ENCODE data around the gene MUC5B. TPM values are rescaled to one million over a fixed set of nuclear protein-coding genes. Genes with fewer than 3 reads are reported as not detected.
"Not testable (repeated sequence)": the region's sequence is repeated elsewhere in the genome, so short reads cannot be mapped to it uniquely, and the experiment has no call there.

Gene MUC5B
- total RNA-seq, 2 experiments from 2014 or later: not detected

DNA sequence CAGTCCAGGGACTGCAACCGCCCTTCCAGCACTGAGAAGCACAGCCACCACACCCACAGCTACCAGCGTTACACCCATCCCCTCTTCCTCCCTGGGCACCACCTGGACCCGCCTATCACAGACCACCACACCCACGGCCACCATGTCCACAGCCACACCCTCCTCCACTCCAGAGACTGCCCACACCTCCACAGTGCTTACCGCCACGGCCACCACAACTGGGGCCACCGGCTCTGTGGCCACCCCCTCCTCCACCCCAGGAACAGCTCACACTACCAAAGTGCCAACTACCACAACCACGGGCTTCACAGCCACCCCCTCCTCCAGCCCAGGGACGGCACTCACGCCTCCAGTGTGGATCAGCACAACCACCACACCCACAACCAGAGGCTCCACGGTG lies 19.9 kb downstream of the MUC5B start:
- POLR2A ChIA-PET, CTCF ChIA-PET: not testable (repeated sequence)

DNA sequence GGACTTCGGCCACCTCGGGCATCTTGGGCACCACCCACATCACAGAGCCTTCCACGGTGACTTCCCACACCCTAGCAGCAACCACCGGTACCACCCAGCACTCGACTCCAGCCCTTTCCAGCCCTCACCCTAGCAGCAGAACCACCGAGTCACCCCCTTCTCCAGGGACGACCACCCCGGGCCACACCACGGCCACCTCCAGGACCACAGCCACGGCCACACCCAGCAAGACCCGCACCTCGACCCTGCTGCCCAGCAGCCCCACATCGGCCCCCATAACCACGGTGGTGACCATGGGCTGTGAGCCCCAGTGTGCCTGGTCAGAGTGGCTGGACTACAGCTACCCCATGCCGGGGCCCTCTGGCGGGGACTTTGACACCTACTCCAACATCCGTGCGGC lies 20.7 kb downstream of the MUC5B start:
- POLR2A ChIA-PET, CTCF ChIA-PET: not testable (repeated sequence)

DNA sequence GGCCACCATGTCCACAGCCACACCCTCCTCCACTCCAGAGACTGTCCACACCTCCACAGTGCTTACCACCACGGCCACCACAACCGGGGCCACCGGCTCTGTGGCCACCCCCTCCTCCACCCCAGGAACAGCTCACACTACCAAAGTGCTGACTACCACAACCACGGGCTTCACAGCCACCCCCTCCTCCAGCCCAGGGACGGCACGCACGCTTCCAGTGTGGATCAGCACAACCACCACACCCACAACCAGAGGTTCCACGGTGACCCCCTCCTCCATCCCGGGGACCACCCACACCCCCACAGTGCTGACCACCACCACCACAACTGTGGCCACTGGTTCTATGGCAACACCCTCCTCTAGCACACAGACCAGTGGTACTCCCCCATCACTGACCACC lies 21.7 kb downstream of the MUC5B start:
- POLR2A ChIA-PET, CTCF ChIA-PET: not testable (repeated sequence)

DNA sequence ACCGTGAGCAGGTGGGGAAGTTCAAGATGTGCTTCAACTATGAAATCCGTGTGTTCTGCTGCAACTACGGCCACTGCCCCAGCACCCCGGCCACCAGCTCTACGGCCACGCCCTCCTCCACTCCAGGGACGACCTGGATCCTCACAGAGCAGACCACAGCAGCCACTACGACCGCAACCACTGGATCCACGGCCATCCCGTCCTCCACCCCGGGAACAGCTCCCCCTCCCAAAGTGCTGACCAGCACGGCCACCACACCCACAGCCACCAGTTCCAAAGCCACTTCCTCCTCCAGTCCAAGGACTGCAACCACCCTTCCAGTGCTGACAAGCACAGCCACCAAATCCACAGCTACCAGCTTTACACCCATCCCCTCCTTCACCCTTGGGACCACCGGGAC lies 22.9 kb downstream of the MUC5B start:
- CTCF ChIA-PET, POLR2A ChIA-PET: not testable (repeated sequence)

DNA sequence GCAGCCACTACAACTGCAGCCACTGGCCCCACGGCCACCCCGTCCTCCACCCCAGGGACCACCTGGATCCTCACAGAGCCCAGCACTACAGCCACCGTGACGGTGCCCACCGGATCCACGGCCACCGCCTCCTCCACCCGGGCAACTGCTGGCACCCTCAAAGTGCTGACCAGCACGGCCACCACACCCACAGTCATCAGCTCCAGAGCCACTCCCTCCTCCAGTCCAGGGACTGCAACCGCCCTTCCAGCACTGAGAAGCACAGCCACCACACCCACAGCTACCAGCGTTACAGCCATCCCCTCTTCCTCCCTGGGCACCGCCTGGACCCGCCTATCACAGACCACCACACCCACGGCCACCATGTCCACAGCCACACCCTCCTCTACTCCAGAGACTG lies 23.4 kb downstream of the MUC5B start:
- CTCF ChIA-PET, POLR2A ChIA-PET: not testable (repeated sequence)

DNA sequence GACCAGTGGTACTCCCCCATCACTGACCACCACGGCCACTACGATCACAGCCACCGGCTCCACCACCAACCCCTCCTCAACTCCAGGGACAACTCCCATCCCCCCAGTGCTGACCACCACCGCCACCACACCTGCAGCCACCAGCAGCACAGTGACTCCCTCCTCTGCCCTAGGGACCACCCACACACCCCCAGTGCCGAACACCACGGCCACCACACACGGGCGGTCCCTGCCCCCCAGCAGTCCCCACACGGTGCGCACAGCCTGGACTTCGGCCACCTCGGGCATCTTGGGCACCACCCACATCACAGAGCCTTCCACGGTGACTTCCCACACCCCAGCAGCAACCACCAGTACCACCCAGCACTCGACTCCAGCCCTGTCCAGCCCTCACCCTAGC lies 24.2 kb downstream of the MUC5B start:
- POLR2A ChIA-PET, CTCF ChIA-PET: not testable (repeated sequence)

DNA sequence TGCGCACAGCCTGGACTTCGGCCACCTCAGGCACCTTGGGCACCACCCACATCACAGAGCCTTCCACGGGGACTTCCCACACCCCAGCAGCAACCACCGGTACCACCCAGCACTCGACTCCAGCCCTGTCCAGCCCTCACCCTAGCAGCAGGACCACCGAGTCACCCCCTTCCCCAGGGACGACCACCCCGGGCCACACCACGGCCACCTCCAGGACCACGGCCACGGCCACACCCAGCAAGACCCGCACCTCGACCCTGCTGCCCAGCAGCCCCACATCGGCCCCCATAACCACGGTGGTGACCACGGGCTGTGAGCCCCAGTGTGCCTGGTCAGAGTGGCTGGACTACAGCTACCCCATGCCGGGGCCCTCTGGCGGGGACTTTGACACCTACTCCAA lies 26.1 kb downstream of the MUC5B start:
- CTCF ChIA-PET, POLR2A ChIA-PET: not testable (repeated sequence)

DNA sequence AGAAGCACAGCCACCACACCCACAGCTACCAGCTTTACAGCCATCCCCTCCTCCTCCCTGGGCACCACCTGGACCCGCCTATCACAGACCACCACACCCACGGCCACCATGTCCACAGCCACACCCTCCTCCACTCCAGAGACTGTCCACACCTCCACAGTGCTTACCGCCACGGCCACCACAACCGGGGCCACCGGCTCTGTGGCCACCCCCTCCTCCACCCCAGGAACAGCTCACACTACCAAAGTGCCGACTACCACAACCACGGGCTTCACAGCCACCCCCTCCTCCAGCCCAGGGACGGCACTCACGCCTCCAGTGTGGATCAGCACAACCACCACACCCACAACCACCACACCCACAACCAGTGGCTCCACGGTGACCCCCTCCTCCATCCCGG lies 27.5 kb downstream of the MUC5B start:
- CTCF ChIA-PET, POLR2A ChIA-PET: not testable (repeated sequence)

DNA sequence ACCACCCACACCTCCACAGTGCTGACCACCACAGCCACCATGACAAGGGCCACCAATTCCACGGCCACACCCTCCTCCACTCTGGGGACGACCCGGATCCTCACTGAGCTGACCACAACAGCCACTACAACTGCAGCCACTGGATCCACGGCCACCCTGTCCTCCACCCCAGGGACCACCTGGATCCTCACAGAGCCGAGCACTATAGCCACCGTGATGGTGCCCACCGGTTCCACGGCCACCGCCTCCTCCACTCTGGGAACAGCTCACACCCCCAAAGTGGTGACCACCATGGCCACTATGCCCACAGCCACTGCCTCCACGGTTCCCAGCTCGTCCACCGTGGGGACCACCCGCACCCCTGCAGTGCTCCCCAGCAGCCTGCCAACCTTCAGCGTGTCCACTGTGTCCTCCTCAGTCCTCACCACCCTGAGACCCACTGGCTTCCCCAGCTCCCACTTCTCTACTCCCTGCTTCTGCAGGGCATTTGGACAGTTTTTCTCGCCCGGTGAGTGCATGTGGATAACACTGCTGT lies 28.4 kb downstream of the MUC5B start:
- ChIA-PET CTCF (no interaction called here), POLR2A (no interaction called here)

DNA sequence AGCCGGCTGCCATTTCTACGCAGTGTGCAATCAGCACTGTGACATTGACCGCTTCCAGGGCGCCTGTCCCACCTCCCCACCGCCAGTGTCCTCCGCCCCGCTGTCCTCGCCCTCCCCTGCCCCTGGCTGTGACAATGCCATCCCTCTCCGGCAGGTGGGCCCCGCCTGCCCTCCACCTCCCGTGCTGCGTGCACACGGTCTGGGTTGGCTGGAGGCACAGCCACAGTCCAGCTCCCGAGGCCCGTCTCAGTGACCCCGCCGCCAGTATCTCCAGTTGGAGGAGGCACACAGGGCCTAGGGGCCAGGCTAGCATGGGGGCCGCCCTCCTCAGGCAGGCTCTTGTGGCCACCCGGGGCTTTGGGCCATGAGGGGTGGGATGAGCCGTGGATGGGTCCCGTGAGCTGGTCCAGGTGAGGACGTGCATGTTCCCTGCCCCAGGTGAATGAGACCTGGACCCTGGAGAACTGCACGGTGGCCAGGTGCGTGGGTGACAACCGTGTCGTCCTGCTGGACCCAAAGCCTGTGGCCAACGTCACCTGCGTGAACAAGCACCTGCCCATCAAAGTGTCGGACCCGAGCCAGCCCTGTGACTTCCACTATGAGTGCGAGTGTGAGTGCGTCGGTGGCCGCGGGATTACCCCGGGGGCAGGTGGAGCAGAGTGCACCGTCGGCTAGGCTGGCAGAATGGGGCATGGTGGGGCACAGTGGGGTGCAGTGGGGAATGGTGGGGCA lies 29.7 kb downstream of the MUC5B start:
- ChIA-PET POLR2A (no interaction called here), CTCF (no interaction called here)

DNA sequence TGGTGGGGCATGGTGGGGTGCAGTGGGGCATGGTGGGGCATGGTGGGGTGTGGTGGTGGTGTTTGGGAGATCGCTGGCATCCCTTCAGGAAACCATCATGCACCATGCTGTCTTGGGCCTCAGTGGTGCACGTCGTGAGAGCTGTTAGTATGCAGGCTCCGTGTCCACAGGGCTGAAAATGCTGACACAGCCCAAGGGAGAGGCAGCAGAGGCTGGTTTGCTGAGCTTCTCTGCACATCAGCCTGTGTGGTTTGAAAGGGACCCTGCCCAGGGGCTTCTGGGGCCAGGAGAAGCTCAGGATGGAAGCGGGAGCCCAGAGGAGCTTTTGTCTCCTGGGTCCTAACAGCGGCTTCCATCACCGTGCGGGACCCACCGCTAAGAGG lies 30.2 kb downstream of the MUC5B start:
- CTCF ChIA-PET: no interaction called here
- POLR2A ChIA-PET: no interaction called here

DNA sequence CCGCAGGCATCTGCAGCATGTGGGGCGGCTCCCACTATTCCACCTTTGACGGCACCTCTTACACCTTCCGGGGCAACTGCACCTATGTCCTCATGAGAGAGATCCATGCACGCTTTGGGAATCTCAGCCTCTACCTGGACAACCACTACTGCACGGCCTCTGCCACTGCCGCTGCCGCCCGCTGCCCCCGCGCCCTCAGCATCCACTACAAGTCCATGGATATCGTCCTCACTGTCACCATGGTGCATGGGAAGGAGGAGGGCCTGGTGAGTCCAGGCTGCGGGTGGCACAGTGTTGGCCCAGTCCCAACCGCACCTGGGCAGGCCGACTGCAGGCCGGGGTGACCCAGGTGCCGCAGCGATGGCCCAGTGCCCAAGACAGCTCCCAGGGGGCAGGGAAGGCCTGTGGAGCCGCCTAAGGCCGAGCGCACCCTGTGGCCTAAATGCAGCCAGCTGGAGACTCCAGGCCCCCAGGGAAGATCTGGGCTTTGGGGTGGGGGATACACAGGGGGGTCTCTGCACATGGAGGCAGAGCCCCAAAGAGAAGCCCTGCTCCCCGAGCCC lies 31.3 kb downstream of the MUC5B start:
- ChIA-PET CTCF (no interaction called here), POLR2A (no interaction called here)

DNA sequence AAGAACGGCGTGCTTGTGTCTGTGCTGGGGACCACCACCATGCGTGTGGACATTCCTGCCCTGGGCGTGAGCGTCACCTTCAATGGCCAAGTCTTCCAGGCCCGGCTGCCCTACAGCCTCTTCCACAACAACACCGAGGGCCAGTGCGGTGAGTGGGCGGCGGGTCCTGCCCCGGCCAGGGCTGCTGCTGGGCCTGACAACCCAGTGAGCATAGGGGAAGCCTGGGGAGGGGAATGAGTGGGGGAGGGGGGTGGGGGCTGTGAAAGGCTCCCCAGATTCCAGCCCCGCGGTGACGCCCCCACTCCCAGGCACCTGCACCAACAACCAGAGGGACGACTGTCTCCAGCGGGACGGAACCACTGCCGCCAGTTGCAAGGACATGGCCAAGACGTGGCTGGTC lies 31.9 kb downstream of the MUC5B start:
- CTCF ChIA-PET: no interaction called here
- POLR2A ChIA-PET: no interaction called here

DNA sequence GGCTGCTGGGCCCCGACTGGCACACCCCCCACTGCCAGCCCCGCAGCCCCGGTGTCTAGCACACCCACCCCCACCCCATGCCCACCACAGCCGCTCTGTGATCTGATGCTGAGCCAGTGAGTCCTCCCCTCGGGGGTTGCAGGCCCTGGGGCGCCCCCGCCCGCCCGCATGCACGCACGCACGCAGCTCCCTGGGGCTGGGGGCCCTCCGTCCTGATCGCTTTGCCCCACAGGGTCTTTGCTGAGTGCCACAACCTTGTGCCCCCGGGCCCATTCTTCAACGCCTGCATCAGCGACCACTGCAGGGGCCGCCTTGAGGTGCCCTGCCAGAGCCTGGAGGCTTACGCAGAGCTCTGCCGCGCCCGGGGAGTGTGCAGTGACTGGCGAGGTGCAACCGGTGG lies 32.3 kb downstream of the MUC5B start:
- POLR2A ChIA-PET: no interaction called here
- CTCF ChIA-PET: no interaction called here

DNA sequence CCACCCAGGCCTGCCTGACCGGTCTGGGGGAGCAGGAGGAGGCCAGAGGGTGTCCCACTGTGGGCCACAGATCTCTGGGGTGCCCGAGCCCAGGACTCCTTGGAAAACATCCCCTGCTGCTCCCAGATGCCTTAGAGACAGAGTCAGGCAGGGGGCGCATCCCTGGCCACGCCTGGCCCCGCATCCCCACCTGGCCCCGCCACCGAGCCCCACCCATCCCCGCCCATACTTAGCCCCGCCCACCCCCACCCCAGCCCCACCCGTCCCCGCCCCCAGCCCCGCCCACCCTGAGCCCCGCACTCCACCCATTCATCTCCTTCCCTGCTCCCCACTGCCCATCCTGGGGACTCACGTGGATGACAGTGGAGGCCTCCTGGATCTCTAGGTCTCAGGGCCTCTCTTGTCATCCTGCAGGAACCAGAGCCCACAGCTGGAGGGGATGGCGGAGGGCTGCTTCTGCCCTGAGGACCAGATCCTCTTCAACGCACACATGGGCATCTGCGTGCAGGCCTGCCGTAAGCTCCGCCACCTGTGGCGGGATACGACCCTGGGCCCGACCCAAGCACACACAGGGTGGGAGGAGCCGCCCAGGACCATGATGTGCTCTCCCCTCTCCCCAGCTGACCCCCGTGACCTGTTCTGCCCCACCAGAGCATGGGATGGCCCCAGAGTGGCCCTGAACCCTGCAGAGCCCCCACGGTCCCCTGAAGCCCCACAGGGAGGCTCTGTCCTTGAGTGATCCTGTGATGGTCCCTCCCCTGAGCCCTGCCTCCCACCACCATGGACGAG lies 33.6 kb downstream of the MUC5B start:
- ChIA-PET CTCF (no interaction called here), POLR2A (no interaction called here)

DNA sequence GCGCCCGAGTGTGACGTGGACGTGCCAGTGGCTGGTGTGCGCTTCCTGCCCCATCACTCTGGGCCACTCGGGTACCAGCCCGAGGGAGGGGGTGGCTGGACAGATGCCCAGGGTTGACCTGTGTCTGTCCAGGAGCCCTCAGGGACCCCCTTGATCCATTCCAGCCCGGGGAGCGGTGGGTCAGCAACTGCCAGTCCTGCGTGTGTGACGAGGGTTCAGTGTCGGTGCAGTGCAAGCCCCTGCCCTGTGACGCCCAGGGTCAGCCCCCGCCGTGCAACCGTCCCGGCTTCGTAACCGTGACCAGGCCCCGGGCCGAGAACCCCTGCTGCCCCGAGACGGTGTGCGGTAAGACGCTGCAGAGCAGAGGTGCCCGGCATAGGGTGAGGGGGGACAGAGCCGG lies 34.5 kb downstream of the MUC5B start:
- ChIA-PET CTCF (no interaction called here), POLR2A (no interaction called here)

DNA sequence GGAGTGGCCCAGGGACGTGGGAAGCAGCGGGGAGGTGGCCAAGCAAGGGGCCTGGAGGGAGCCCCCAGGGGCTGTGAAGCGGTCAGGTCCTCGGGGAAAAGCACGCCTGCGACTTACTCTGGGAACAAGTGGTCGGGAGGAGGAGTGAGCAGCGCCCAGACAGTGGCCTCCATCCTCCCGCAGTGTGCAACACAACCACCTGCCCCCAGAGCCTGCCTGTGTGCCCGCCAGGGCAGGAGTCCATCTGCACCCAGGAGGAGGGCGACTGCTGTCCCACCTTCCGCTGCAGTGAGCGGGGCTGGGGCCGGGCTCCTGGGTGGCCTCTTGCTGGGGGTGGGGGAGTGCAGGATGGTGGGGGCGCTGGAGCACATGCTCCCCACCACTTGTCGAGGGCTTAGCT lies 35.0 kb downstream of the MUC5B start:
- CTCF ChIA-PET: no interaction called here
- POLR2A ChIA-PET: no interaction called here

DNA sequence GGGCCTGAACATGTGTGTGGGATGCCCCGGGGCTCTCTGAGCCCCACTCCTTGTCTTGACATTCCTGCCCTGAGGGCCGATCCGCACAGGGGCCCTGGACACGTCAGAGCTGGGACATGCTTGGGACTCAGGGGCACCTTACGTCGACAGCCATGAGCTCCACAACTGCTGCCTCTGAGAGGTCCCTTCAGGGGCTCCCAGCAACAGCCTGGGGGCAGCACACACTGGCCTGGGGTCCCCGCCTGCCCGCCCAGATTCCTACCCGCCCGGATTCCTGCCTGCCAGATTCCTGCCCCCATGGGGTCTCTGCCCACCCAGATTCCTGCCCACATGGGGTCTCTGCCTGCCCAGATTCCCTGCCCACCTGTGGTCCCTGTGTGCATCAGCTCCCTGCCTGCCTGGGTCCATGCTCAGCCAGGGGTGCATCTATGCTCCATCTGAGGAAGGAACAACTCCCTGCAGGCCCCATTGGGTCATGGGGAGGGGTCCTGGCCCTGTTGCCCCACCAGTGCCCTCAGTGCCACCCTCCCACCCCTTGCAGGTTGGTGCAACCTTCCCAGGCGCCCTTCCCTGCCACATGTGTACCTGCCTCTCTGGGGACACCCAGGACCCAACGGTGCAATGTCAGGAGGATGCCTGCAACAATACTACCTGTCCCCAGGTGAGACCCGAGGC lies 35.7 kb downstream of the MUC5B start:
- ChIA-PET CTCF (no interaction called here), POLR2A (no interaction called here)

DNA sequence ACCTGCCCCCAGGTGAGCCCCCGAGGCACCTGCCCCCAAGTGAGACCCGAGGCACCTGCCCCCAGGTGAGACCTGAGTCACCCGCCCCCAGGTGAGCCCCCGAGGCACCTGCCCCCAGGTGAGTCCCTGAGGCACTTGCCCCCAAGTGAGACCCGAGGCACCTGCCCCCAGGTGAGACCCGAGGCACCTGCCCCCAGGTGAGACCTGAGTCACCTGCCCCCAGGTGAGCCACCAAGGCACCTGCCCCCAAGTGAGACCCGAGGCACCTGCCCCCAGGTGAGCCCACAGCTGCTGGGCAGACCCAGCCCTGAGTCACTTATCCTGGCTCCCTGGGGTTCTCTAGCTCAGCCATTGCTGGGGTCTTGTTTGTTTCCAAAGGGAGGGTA lies 36.2 kb downstream of the MUC5B start:
- CTCF ChIA-PET: no interaction called here
- POLR2A ChIA-PET: no interaction called here

DNA sequence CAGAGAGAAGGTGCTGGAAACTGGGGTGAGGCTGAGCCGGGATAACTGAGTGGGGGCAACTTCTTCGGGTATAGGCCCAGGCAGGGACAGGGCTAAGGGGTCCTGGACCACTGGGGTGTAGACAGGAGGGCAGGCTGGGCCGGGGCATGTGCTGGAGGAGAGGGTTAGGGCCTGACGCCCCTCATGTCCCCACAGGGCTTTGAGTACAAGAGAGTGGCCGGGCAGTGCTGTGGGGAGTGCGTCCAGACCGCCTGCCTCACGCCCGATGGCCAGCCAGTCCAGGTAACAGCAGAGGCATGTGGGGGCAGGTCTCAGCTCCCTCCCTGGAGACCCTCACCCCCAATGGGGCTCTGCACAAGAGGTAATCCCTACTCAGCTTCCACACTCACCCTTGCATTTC lies 36.7 kb downstream of the MUC5B start:
- POLR2A ChIA-PET: no interaction called here
- CTCF ChIA-PET: interaction anchor here (0.6 kb wide), 1 partner anchor 314 kb away, joined by 3 read pairs; no protein-coding TSS in a partner anchor

DNA sequence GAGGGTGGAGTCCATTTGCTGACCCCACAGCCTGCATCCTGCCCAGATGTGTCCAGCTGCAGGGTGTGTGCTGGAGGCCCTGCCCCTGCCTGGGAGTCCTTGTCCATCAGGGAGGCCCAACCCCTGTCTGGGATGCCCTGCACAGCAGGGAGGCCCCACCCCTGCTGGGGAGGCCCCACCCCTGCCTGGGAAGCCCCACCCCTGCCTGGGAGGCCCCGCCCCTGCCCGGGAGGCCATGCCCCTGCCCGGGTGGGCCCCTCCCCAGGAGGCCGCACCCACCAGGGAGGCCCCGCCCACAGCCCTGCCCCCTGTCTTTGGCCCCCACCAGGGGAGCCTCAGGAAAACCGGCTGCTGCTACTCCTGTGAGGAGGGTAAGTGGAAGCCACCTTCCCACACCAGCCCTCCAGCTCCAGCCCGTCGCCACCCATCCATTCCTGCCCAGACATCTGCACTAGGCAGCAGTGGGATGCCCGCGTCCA lies 37.2 kb downstream of the MUC5B start:
- CTCF ChIA-PET: interaction anchor here (0.6 kb wide), 1 partner anchor 314 kb away, joined by 3 read pairs; no protein-coding TSS in a partner anchor
- POLR2A ChIA-PET: no interaction called here
